HG03196 (cell line): ENCODE measurements around the gene ANK3.

Experiments used
- ATAC-seq: cut with Tn5 transposase; IDR thresholded peaks from one replicate; pipeline ENCODE4 v1.9.1; 2021; ENCODE audit not compliant: unreplicated experiment

ANK3 gene

DNA sequence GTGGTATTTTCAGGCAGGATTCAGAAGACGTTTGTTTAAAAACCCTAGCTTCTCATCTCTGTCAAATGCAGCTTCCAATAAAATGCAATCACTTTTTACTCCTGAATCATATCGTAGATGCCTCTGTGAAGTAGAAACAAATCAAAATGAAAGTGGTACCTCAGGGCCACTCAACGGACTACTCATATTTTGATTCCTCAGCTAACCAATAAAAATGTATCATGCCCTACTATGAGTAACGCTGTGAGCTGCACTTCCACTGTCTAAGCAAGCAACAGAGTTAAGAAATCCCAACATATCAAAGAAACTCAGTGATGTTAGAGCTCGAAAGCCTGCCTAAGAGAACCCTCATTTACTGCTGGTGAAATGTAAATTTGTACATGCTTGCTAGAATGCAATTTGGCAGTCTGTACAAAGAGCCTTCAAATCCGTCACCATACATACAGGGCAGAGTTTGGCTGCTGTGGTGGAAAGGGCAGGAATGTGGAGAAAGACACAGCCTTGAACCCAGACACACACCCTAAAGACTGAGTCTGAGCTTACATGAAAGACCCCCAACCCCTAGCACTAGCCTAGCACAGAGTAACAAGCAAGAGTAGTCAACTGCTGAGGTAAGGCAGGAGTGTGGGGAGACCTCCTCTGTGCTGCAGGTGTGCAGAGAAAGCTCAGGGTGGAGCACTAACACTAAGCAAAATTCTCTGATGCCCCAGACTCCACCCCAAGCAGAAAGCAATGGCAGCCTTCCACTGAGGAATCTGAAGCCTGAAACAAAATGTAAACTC, 151.5 kb downstream of the ANK3 start:
- ATAC-seq: peak; percentile 32

DNA sequence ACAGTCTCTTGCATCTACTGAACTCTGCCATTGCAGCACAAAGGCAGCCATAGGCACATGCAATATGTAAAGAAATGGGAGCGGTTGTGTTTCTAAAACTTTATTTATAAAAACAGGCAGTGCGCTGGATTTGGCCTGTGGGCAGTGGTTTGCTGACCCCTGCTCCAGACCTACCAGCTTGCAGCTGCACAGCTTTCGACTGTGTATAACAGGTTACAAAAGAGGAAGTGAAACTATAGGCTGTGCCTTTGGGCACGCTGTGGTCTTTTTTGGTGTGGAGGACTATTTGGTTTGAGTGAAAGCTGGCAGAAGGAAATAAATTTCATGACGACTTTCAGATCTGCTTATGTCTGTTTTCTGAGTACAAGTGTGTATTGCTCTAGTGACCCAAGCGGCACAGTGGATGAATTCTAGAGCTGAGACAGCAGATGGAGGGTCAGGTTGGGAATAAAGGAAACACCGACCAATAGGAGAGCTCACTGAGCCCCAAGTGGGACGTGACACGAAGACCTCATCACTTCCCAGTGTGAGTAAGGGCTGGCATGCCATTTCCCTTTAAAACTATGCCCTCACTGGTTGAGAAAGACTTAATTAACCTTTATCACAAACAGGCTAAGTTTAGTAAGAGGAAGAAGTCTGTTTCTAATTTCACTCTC, 152.7 kb downstream of the ANK3 start:
- ATAC-seq: peak; percentile 99

GRCh38 chr10:60235001-60235400, 154.7 kb downstream of the ANK3 start:
- no peak for ATAC-seq

DNA sequence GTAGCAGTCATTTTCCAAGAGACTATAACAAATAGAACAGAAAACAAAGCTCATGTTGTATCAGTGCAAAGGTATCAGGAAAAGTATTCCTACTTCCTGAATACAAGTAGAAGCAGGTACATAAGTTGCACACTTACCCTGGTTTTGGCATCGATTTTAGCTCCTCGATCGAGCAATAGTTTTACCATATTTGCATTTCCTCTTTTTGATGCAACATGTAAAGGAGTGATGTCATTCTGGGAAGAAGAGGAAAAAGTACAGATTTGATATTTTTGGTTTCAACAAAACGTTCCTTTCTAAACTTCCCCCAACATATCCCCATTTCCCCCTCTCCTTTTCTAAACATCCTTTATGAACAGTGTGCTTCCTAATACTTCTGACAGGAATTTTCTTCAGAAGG, 155.1 kb downstream of the ANK3 start:
- ATAC-seq: no peak

- no peak for ATAC-seq
Observed at GRCh38 chr10:60230892-60231291, 158.8 kb downstream of the ANK3 start.

GRCh38 chr10:60224066-60224705, 165.5 kb downstream of the ANK3 start:
- ATAC-seq: no peak

DNA sequence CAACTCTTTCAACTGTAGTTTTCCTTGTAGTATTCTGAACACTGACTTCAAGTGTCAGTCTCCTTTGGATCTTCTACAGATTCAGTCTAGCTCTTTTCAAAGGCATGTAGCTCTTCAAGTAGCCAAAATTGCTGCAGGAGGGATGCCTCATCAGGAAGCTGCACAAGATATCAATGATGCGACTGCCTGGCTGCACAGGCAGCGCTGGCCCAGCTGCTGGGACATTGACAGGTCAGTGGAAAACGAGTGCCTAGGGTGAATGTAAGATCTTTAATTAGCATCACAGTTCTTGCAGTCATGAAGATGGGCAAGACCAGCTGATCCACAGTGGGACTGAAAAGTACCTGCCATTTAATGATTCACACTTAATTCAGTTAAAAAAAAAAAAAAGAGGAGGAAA, 167.6 kb downstream of the ANK3 start:
- ATAC-seq: no peak

- ATAC-seq: no peak
Observed at GRCh38 chr10:60212195-60212594, 177.5 kb downstream of the ANK3 start.

DNA sequence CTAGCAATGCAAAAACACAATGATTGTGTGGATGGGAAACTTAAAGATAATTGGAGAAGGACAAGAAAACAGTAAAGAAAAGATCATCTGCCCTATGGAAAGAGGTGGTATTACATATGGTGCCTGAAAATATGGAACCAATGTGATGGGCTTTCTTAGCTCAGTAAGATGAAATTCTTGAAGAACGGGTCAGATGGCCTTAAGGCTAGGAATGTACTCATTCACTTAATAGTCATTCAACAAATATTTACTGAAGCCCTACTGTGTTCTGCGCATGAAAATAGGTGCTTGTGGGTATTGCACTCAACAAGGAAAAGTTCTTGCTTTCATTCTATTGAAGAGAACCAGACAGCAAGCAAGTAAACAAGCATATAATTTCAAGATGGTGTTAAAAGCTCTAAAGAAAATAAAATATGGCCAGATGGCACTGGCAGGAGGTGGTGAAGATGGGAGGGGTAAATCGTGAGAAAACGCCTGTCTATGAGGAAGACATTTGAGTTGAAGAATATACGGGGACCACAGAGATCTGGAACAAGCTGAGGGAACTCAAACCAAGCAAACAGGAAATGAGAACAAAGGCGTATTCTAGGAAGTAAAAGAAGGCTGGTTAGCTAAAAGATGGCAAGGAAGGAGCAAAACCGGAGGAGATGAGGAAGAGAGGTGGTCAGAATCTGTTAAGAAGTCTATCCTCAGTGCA, 179.7 kb downstream of the ANK3 start:
- no peak for ATAC-seq

DNA sequence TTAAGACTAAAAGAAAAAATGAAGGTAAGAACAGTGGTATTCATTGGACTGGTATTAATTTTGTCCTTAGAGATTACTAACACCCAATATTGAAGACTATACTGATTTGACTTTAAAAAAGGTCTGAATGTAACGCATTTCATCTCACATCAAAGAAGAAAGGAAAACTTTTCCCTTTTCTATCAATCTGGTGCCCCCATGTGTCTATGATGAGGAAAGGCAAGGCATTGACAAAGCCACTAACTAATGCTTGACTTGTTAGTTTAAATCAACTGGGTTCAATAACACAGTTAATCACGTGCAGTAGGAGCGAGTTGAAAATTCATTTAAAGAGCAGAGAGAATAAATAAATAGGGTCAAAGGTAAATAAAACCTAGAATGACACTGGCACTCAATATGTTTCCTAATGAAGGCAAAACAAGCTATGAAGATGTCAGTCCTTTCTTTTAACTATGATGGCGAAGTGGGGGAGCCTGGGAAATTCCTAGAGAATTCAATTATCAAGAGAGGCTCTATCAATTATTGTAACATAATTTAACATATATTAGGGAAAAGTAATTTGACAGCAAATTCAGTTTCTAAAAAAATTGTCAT, 180.9 kb downstream of the ANK3 start:
- ATAC-seq: no peak

DNA sequence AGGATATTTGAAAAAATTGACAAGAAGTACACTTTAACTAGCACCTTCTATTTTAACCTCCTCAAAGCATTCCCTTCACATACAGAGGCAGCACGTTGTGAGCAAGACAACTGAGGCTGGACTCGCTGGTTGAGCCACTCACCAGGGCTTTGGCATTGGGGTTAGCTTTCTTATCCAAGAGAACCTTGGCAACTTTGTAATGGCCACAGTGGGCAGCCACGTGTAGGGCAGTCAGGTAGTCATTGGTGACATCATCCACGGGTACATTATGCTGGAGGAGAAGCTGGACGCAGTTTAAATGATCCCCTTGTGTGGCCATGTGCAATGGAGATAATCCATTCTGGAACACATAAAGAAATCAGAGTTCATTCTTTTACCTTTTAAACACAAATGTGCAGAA, 181.8 kb downstream of the ANK3 start:
- no peak for ATAC-seq

- ATAC-seq: no peak
Observed at GRCh38 chr10:60206735-60207134, 182.9 kb downstream of the ANK3 start.

- no peak for ATAC-seq
Observed at GRCh38 chr10:60205741-60206140, 183.9 kb downstream of the ANK3 start.

- ATAC-seq: no peak
Observed at GRCh38 chr10:60203993-60204618, 185.6 kb downstream of the ANK3 start.

DNA sequence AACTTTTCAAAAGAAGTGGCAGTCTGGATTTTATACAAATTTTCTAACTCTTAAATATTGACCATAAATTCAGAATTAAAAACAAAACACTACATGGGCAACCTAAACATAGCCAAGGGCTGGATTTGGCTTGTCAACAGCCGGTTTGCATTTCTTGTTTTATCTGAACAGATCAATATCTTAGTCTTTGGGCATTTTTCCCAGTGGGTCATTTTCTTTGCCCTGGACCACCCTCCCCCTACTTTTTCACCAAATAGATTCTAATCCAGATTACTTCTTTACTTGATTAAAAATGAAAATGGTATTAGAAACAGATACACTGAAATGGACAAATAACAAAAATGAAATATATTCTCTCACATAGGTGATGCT, 189.0 kb downstream of the ANK3 start:
- no peak for ATAC-seq

DNA sequence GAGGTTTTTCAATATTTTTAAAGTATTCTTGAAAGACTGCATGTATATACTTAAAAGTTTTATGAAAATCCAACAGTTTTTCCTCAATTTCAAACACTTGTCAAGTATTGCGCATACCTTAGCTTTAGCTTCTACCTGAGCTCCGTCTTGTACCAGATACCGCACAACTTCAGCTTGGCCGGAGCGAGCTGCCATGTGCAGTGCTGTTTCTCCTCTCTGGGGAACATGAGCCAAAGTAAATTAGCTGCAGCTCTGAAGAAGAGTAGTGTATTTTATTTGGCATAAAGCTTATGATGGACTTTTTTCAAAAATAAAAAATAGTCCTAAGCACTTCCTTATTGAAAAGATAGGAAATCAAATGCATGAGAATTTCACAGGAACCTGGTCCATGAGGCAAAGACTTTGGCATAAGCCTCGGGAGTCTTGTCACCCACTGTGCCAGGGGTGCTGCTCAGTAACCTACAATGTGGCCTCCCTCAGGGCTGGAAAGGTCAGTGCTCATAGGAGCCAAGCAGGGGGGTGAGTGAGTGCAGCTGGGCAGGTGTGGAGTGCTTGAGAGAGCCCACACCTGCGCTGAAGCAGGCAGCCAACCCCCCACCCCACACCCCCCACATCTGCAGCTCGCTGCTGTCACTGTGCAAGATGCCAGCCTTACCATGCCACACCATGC, 189.5 kb downstream of the ANK3 start:
- ATAC-seq: no peak

DNA sequence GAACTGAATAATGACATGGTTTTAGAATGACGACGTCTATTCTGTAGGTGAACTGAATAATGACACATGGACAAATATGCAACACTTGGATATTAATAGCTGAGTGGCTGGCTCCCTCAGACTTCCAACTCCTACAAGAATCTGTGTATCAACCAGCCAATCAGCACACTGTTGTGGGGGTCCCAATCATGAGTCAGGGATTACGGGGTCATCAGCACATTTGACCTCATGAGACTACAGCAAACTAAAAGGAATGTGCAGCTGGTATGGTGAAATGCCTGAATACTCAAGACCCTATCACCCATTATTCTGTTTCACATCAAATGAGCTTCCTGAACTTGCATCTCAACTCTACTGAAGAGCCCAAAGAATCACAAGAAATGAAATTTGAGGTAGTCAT, 192.5 kb downstream of the ANK3 start:
- ATAC-seq: no peak

DNA sequence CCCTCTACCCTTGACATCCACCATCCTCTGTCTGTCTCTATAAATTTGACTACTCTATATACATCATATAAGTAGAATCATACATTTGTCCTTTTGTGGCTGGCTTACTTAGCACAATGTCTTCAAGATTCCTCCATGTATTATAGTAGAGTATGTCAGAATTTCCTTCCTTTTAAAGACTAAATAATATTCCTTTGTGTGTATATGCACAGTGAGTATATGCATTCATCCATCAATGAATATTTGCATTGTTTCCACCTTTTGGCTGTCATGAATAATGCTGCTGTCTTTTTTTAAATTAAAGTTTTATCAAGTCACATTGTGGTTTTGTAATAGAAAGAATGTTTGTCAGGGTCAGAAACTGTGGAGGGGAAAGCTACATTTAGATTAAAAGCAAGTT, 195.3 kb downstream of the ANK3 start:
- ATAC-seq: no peak

DNA sequence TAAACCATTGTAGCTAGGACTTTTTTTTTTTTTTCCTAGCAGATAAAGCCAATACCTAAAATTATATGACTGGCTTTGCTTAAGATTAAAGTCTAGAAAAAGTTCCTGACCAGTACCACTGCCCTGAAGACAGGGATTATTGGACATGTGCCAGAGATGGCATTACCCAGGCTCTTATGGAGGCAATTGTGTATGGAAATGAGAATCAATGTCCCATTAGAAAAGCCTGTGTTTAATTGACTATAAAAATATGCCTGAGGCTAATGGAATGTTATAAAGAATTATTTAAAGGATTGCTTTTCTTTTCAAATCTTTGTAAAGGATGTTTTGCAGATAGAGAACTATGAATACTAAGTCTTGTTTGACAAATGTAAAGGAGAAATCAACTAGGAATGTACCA, 196.7 kb downstream of the ANK3 start:
- no peak for ATAC-seq

- no peak for ATAC-seq
Observed at GRCh38 chr10:60189861-60190475, 199.7 kb downstream of the ANK3 start.
